GM23338 (cell line): ENCODE data around the gene CDH8. TPM values are rescaled to one million over a fixed set of nuclear protein-coding genes. Genes with fewer than 3 reads are reported as not detected.

Experiments
- ATAC-seq: fragments of 200-7000 bp; cut with Tn5 transposase; 3 replicates; pipeline ENCODE4 v1.9.1; 2020
- DNase-seq: peaks from one replicate; pipeline ENCODE4 v3.0.0-alpha.2; 2015; ENCODE audit warnings: low spot score
- H2AFZ ChIP-seq: fragments of 200-600 bp; sonication (generic); 2 replicates; pipeline ENCODE4 v1.8.0; 2016; ENCODE audit warnings: antibody characterized with exemption, mild to moderate bottlenecking, moderate library complexity
- H3F3A ChIP-seq: fragments of 200-600 bp; sonication (generic); replicated peaks from 2 replicates; pipeline ENCODE4 v1.8.0; 2017; ENCODE audit warnings: antibody characterized with exemption, mixed run types, low read depth
- H3K27ac ChIP-seq: fragments of 200-600 bp; sonication (generic); 2 replicates; pipeline ENCODE4 v1.6.1; 2016; ENCODE audit warnings: low read depth
- H3K27me3 ChIP-seq: fragments of 200-600 bp; sonication (generic); 2 replicates; pipeline ENCODE4 v1.8.0; 2016; ENCODE audit warnings: mild to moderate bottlenecking, mixed run types, moderate library complexity; ENCODE audit not compliant: insufficient read depth
- H3K36me3 ChIP-seq: fragments of 200-600 bp; sonication (generic); 2 replicates; pipeline ENCODE4 v1.8.0; 2016; ENCODE audit warnings: mild to moderate bottlenecking; ENCODE audit not compliant: insufficient read depth
- H3K4me1 ChIP-seq: fragments of 200-600 bp; sonication (generic); 2 replicates; pipeline ENCODE4 v1.8.0; 2016; ENCODE audit warnings: mild to moderate bottlenecking, moderate library complexity; ENCODE audit not compliant: insufficient read depth
- H3K4me2 ChIP-seq: fragments of 200-600 bp; sonication (generic); 2 replicates; pipeline ENCODE4 v1.7.1; 2017; ENCODE audit warnings: mixed run types
- H3K4me3 ChIP-seq: fragments of 200-600 bp; sonication (generic); 2 replicates; pipeline ENCODE4 v1.6.1; 2016; ENCODE audit warnings: mixed run types
- H3K79me2 ChIP-seq: fragments of 200-600 bp; sonication (generic); replicated peaks from 2 replicates; pipeline ENCODE4 v1.8.0; 2017; ENCODE audit warnings: mild to moderate bottlenecking; ENCODE audit not compliant: insufficient read depth
- H3K9me2 ChIP-seq: fragments of 200-600 bp; sonication (generic); 2 replicates; pipeline ENCODE4 v1.8.0; 2017; ENCODE audit not compliant: insufficient read depth
- H4K20me1 ChIP-seq: fragments of 200-600 bp; sonication (generic); replicated peaks from 2 replicates; pipeline ENCODE4 v1.8.0; 2017; ENCODE audit warnings: mild to moderate bottlenecking; ENCODE audit not compliant: insufficient read depth
- H3K27ac Mint-ChIP-seq: 2 replicates; pipeline ENCODE4 v1.8.0; 2020; ENCODE audit warnings: inconsistent platforms, mild to moderate bottlenecking, moderate library complexity, mixed read lengths
- H3K27me3 Mint-ChIP-seq: 3 replicates; pipeline ENCODE4 v1.8.0; 2022; ENCODE audit warnings: low read depth, mild to moderate bottlenecking, moderate library complexity, mixed read lengths, inconsistent platforms; ENCODE audit not compliant: insufficient read depth, poor library complexity
- H3K36me3 Mint-ChIP-seq: 3 replicates; pipeline ENCODE4 v1.8.0; 2021; ENCODE audit warnings: low read depth, mild to moderate bottlenecking, inconsistent platforms, moderate library complexity, mixed read lengths
- H3K4me1 Mint-ChIP-seq: 3 replicates; pipeline ENCODE4 v1.8.0; 2020; ENCODE audit warnings: mild to moderate bottlenecking, inconsistent platforms, mixed read lengths
- H3K4me3 Mint-ChIP-seq: 3 replicates; pipeline ENCODE4 v1.8.0; 2021; ENCODE audit warnings: moderate library complexity, mild to moderate bottlenecking, inconsistent platforms, mixed read lengths
- H3K9me3 Mint-ChIP-seq: 3 replicates; pipeline ENCODE4 v1.8.0; 2020; ENCODE audit warnings: moderate library complexity, mild to moderate bottlenecking, inconsistent platforms, mixed read lengths
- CREB1 ChIP-seq: fragments of 250-450 bp; sonication (Bioruptor Pico); IDR thresholded peaks from 2 replicates; pipeline ENCODE4 v1.5.0; 2020; ENCODE audit warnings: low read depth, mild to moderate bottlenecking, moderate library complexity
- CTCF ChIP-seq, 2 experiments: fragments of 200-600 bp in 1 of 2; sonication (generic) in 1 of 2; conservative IDR thresholded peaks; 2 replicates each; pipeline versions ENCODE4 v1.5.1 to v1.6.1; 2016 to 2017; ENCODE audit warnings: antibody characterized with exemption in 2 of 2, low read depth in 2 of 2, mild to moderate bottlenecking in 2 of 2, moderate library complexity in 1 of 2
- EZH2 ChIP-seq: fragments of 200-600 bp; sonication (generic); IDR thresholded peaks from one replicate; pipeline ENCODE4 v1.8.0; 2017; ENCODE audit warnings: antibody characterized with exemption, mild to moderate bottlenecking, low read depth; ENCODE audit not compliant: unreplicated experiment
- EZH2phosphoT487 ChIP-seq: fragments of 200-600 bp; sonication (generic); IDR thresholded peaks from one replicate; pipeline ENCODE4 v1.8.1; 2018; ENCODE audit warnings: antibody characterized with exemption; ENCODE audit not compliant: unreplicated experiment
- JUNB ChIP-seq: IDR thresholded peaks from one replicate; pipeline ENCODE4 v1.6.1; 2016; ENCODE audit warnings: antibody characterized with exemption; ENCODE audit not compliant: unreplicated experiment
- NANOG ChIP-seq: IDR thresholded peaks from 2 replicates; pipeline ENCODE4 v1.6.1; 2016; ENCODE audit warnings: antibody characterized with exemption, borderline replicate concordance
- POLR2AphosphoS5 ChIP-seq: IDR thresholded peaks from 2 replicates; pipeline ENCODE4 v1.6.1; 2016; ENCODE audit warnings: antibody characterized with exemption, low read depth
- STAT1 ChIP-seq: IDR thresholded peaks from one replicate; pipeline ENCODE4 v1.6.1; 2016; ENCODE audit warnings: antibody characterized with exemption; ENCODE audit not compliant: unreplicated experiment
- ZNF114 ChIP-seq: fragments of 250-450 bp; sonication (Bioruptor Pico); IDR thresholded peaks from 2 replicates; pipeline ENCODE4 v1.5.0; 2020; ENCODE audit warnings: mild to moderate bottlenecking, moderate library complexity
- ZNF331 ChIP-seq: fragments of 250-450 bp; sonication (Bioruptor Pico); IDR thresholded peaks from 2 replicates; pipeline ENCODE4 v1.5.0; 2020; ENCODE audit warnings: low read depth, mild to moderate bottlenecking, moderate library complexity
- polyA plus RNA-seq: library from polyadenylated mRNA; unstranded; fragments of >200 nt; fragmentation: Nextera tagmentation; extraction: Ambion mirVana; gene quantifications from 2 replicates; pipeline ENCODE4 v1.2.1, GENCODE V29; 2016
- total RNA-seq: library from RNA; depleted of rRNA; stranded (reverse); fragments of >200 nt; shearing (Covaris generic); gene quantifications from 2 replicates; pipeline ENCODE4 v1.2.3, GENCODE V29; 2014
- TF ChIP-seq, protein P1 (sequence below): IDR thresholded peaks from 2 replicates; pipeline ENCODE4 v1.6.1; 2016; ENCODE audit warnings: antibody characterized with exemption
- TF ChIP-seq, protein P2 (sequence below): fragments of 250-450 bp; sonication (Bioruptor Pico); IDR thresholded peaks from 2 replicates; pipeline ENCODE4 v1.5.0; 2020; ENCODE audit warnings: mild to moderate bottlenecking, moderate library complexity

CDH8 gene
- total and polyA plus RNA-seq, 2 experiments from 2014 or later: 10.2 to 11.7 TPM

DNA sequence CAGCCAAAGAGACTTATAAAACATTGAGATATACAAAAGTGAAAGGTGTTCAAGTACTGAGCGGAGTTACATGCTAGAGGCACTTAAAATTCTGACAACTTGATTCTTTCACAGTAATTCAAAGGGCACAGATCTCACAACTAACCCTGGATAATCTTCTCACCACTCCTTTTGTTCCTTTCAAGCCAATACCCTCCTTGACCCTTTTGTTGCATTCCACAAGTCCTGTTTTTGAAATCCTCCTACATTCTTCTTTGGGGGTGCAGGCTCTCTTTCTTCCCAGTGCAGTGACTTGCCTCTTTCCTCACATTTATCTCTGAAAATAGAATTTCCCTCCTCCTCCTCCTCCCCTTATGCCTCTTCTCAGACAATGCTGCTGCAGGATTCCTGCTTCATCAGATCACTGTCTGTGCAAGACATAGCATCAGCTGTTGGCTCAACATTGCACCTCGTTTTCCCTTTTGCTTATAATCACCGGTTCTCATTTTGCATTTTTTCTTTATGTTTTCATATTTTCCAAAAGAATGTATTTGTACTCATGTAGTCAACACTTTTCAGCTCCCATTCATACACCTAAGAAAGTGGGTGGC, 199.3 kb downstream of the CDH8 start (continued):
- TF ChIP-seq STAT1 (no peak), POLR2AphosphoS5 (no peak), ZNF331 (CRISPR knock-in tag) (no peak), ZNF114 (CRISPR knock-in tag) (no peak), EZH2phosphoT487 (no peak)

DNA sequence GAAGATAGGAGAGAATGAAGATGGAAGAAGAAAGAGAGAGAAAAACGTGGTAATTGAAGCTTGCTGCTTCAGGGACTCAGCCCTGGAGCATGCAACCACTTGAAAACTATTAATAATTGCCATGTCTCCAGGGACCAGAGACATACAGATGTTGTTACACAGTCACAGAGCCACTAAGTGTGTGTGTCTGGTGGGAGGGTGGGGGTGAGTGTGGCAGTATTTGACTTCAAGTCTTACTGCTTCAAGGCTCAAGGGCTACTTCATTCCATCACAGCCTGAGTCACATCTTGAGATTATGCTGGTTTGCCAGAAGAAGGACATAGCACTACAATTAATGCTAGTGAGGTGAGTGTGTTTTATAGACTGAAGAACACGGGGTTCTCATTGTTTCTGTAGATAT, 202.2 kb downstream of the CDH8 start:
- Histone ChIP-seq H3K36me3 (no peaks in the 10 kb centered on the region), H3K27me3 (no peaks in the 10 kb centered on the region), H3K9me2 (no peaks in the 10 kb centered on the region), H3K4me2 (no peak overlapping the region), H3F3A (no peaks in the 10 kb centered on the region), H2AFZ (no peak overlapping the region), H3K4me3 (no peak overlapping the region), H4K20me1 (no peaks in the 10 kb centered on the region), H3K79me2 (no peaks in the 10 kb centered on the region), H3K27ac (no peak overlapping the region), H3K4me1 (peaks cover 21% of the 10 kb centered on the region)
- H3K4me1 Mint-ChIP-seq: peaks cover 17% of the 10 kb centered on the region
- H3K4me3 Mint-ChIP-seq: no peak overlapping the region
- no peaks in the 10 kb centered on the region for H3K27me3 Mint-ChIP-seq
- H3K27ac Mint-ChIP-seq: no peak overlapping the region
- H3K36me3 Mint-ChIP-seq: no peaks in the 10 kb centered on the region
- DNase-seq (no peak), ATAC-seq (no peak)
- no peaks in the 10 kb centered on the region for H3K9me3 Mint-ChIP-seq
- TF ChIP-seq, protein P1, sequence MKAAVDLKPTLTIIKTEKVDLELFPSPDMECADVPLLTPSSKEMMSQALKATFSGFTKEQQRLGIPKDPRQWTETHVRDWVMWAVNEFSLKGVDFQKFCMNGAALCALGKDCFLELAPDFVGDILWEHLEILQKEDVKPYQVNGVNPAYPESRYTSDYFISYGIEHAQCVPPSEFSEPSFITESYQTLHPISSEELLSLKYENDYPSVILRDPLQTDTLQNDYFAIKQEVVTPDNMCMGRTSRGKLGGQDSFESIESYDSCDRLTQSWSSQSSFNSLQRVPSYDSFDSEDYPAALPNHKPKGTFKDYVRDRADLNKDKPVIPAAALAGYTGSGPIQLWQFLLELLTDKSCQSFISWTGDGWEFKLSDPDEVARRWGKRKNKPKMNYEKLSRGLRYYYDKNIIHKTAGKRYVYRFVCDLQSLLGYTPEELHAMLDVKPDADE: no peak
- no peak for TF ChIP-seq EZH2phosphoT487
- no peak for TF ChIP-seq ZNF331 (CRISPR knock-in tag)
- TF ChIP-seq NANOG: no peak
- TF ChIP-seq POLR2AphosphoS5: no peak
- TF ChIP-seq CTCF (conservative IDR thresholded peaks at IDR 0.05; ENCODE audit: low read depth in 2 of 2): no peak
- TF ChIP-seq, protein P2, sequence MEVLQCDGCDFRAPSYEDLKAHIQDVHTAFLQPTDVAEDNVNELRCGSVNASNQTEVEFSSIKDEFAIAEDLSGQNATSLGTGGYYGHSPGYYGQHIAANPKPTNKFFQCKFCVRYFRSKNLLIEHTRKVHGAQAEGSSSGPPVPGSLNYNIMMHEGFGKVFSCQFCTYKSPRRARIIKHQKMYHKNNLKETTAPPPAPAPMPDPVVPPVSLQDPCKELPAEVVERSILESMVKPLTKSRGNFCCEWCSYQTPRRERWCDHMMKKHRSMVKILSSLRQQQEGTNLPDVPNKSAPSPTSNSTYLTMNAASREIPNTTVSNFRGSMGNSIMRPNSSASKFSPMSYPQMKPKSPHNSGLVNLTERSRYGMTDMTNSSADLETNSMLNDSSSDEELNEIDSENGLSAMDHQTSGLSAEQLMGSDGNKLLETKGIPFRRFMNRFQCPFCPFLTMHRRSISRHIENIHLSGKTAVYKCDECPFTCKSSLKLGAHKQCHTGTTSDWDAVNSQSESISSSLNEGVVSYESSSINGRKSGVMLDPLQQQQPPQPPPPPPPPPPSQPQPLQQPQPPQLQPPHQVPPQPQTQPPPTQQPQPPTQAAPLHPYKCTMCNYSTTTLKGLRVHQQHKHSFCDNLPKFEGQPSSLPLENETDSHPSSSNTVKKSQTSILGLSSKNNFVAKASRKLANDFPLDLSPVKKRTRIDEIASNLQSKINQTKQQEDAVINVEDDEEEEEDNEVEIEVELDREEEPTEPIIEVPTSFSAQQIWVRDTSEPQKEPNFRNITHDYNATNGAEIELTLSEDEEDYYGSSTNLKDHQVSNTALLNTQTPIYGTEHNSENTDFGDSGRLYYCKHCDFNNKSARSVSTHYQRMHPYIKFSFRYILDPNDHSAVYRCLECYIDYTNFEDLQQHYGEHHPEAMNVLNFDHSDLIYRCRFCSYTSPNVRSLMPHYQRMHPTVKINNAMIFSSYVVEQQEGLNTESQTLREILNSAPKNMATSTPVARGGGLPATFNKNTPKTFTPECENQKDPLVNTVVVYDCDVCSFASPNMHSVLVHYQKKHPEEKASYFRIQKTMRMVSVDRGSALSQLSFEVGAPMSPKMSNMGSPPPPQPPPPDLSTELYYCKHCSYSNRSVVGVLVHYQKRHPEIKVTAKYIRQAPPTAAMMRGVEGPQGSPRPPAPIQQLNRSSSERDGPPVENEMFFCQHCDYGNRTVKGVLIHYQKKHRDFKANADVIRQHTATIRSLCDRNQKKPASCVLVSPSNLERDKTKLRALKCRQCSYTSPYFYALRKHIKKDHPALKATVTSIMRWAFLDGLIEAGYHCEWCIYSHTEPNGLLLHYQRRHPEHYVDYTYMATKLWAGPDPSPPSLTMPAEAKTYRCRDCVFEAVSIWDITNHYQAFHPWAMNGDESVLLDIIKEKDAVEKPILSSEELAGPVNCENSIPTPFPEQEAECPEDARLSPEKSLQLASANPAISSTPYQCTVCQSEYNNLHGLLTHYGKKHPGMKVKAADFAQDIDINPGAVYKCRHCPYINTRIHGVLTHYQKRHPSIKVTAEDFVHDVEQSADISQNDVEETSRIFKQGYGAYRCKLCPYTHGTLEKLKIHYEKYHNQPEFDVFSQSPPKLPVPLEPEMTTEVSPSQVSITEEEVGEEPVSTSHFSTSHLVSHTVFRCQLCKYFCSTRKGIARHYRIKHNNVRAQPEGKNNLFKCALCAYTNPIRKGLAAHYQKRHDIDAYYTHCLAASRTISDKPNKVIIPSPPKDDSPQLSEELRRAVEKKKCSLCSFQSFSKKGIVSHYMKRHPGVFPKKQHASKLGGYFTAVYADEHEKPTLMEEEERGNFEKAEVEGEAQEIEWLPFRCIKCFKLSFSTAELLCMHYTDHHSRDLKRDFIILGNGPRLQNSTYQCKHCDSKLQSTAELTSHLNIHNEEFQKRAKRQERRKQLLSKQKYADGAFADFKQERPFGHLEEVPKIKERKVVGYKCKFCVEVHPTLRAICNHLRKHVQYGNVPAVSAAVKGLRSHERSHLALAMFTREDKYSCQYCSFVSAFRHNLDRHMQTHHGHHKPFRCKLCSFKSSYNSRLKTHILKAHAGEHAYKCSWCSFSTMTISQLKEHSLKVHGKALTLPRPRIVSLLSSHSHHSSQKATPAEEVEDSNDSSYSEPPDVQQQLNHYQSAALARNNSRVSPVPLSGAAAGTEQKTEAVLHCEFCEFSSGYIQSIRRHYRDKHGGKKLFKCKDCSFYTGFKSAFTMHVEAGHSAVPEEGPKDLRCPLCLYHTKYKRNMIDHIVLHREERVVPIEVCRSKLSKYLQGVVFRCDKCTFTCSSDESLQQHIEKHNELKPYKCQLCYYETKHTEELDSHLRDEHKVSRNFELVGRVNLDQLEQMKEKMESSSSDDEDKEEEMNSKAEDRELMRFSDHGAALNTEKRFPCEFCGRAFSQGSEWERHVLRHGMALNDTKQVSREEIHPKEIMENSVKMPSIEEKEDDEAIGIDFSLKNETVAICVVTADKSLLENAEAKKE (CRISPR knock-in tag): no peak
- no peak for TF ChIP-seq EZH2
- TF ChIP-seq ZNF114 (CRISPR knock-in tag): no peak
- no peak for TF ChIP-seq JUNB
- TF ChIP-seq STAT1: no peak
- TF ChIP-seq CREB1 (CRISPR knock-in tag): no peak
